SK-N-SH (cell line): ENCODE data around the gene PTEN. TPM values are rescaled to one million over a fixed set of nuclear protein-coding genes. Genes with fewer than 3 reads are reported as not detected.
A peak's percentile ranks its signal among the peaks of the same experiment; 100 is the strongest.
"Not testable (repeated sequence)": the region's sequence is repeated elsewhere in the genome, so short reads cannot be mapped to it uniquely, and the experiment has no call there.

Source experiments
- CTCF ChIA-PET: fragments of 300-600, 350-600 bp; formaldehyde crosslinking; extraction: SDS; loops from one replicate; lab custom pipeline; 2021; lab: Yijun Ruan, JAX
- POLR2A ChIA-PET: fragments of 350-600 bp; sonication (Branson Sonifier 250); formaldehyde crosslinking; extraction: SDS; loops from one replicate; lab custom pipeline; 2020; ENCODE audit warnings: antibody characterized with exemption, inconsistent platforms; lab: Yijun Ruan, JAX
- DNase-seq: peaks from one replicate; pipeline ENCODE4 v3.0.0; 2012
- H2AFZ ChIP-seq: fragments of 200-600 bp; sonication (generic); 2 replicates; pipeline ENCODE4 v1.8.1; 2016; ENCODE audit warnings: antibody characterized with exemption, mild to moderate bottlenecking, low read depth
- H3F3A ChIP-seq: fragments of 200-600 bp; sonication (generic); replicated peaks from 2 replicates; pipeline ENCODE3; 2016; ENCODE audit warnings: antibody characterized with exemption, mild to moderate bottlenecking; ENCODE audit not compliant: insufficient read depth
- H3K27ac ChIP-seq, 2 experiments: fragments of 200-500 bp in 1 of 2; fragments of 200-600 bp in 1 of 2; sonication (Bioruptor generic) in 1 of 2; sonication (generic), shearing (Covaris generic) in 1 of 2; 2 replicates each; pipeline versions ENCODE4 v1.5.1 to v1.6.1; 2014 to 2016; ENCODE audit warnings: low read depth in 2 of 2, inconsistent platforms in 1 of 2, low read length in 1 of 2, mild to moderate bottlenecking in 1 of 2, mixed read lengths in 1 of 2
- H3K27me3 ChIP-seq: fragments of 200-600 bp; sonication (generic), shearing (Covaris generic); 2 replicates; pipeline ENCODE4 v1.6.1; 2016; ENCODE audit warnings: mixed run types; ENCODE audit not compliant: insufficient read depth
- H3K36me3 ChIP-seq, 2 experiments: fragments of 200-500 bp in 1 of 2; fragments of 200-600 bp in 1 of 2; sonication (Bioruptor generic) in 1 of 2; sonication (generic) in 1 of 2; replicated peaks in 1 of 2; 2 replicates each; pipeline versions ENCODE3 to v1.5.1; 2014 to 2016; ENCODE audit warnings: low read length in 1 of 2, mild to moderate bottlenecking in 1 of 2; ENCODE audit not compliant: insufficient read depth in 2 of 2, control insufficient read depth in 1 of 2
- H3K4me1 ChIP-seq, 2 experiments: fragments of 200-500 bp in 1 of 2; fragments of 200-600 bp in 1 of 2; sonication (Bioruptor generic) in 1 of 2; sonication (generic), shearing (Covaris generic) in 1 of 2; 2 replicates each; pipeline versions ENCODE4 v1.5.1 to v1.6.1; 2014 to 2016; ENCODE audit warnings: low read depth in 1 of 2, low read length in 1 of 2, mixed run types in 1 of 2; ENCODE audit not compliant: insufficient read depth in 2 of 2, control insufficient read depth in 1 of 2
- H3K4me2 ChIP-seq: fragments of 200-600 bp; sonication (generic), shearing (Covaris generic); 2 replicates; pipeline ENCODE4 v1.6.1; 2017; ENCODE audit warnings: mixed run types
- H3K4me3 ChIP-seq, 2 experiments: fragments of 200-500 bp in 1 of 2; fragments of 200-600 bp in 1 of 2; sonication (Bioruptor generic) in 1 of 2; sonication (generic), shearing (Covaris generic) in 1 of 2; 2 replicates each; pipeline versions ENCODE4 v1.5.1 to v1.8.1; 2014 to 2016; ENCODE audit warnings: low read depth in 2 of 2, inconsistent platforms in 1 of 2, low read length in 1 of 2, mild to moderate bottlenecking in 1 of 2, mixed read lengths in 1 of 2, moderate library complexity in 1 of 2
- H3K79me2 ChIP-seq: fragments of 200-600 bp; sonication (generic); 2 replicates; pipeline ENCODE4 v1.8.1; 2017; ENCODE audit warnings: mild to moderate bottlenecking; ENCODE audit not compliant: insufficient read depth
- H3K9ac ChIP-seq: fragments of 200-600 bp; sonication (generic); 2 replicates; pipeline ENCODE4 v1.6.1; 2017; ENCODE audit warnings: mixed run types
- H3K9me2 ChIP-seq: fragments of 200-600 bp; sonication (generic); 2 replicates; pipeline ENCODE4 v1.6.1; 2017; ENCODE audit warnings: mixed run types
- H3K9me3 ChIP-seq: fragments of 200-600 bp; sonication (generic); 2 replicates; pipeline ENCODE4 v1.6.1; 2017; ENCODE audit warnings: mixed run types, mild to moderate bottlenecking, moderate library complexity
- H4K20me1 ChIP-seq: fragments of 200-600 bp; sonication (generic); 2 replicates; pipeline ENCODE4 v1.6.1; 2017; ENCODE audit warnings: mild to moderate bottlenecking, mixed run types; ENCODE audit not compliant: insufficient read depth
- MAX ChIP-seq: IDR thresholded peaks from 2 replicates; pipeline ENCODE4 v1.4.0; 2012; ENCODE audit warnings: low read depth
- NRF1 ChIP-seq: IDR thresholded peaks from 2 replicates; pipeline ENCODE4 v1.6.1; 2012; ENCODE audit warnings: low read depth, mild to moderate bottlenecking, low read length
- REST ChIP-seq: IDR thresholded peaks from 2 replicates; pipeline ENCODE4 v1.6.1; 2012; ENCODE audit warnings: mild to moderate bottlenecking, low read depth, low read length, moderate library complexity
- TAF1 ChIP-seq: IDR thresholded peaks from 2 replicates; pipeline ENCODE4 v1.6.1; 2012; ENCODE audit warnings: low read depth, mild to moderate bottlenecking, low read length, moderate library complexity, borderline replicate concordance
- YY1 ChIP-seq: IDR thresholded peaks from 2 replicates; pipeline ENCODE4 v1.4.0; 2012; ENCODE audit warnings: low read depth, mild to moderate bottlenecking
- WGBS: methylation state at CpG from one replicate; pipeline ENCODE4 v1.1.6; 2017; ENCODE audit warnings: low lambda C conversion rate; 5-methylcytosine and 5-hydroxymethylcytosine counted together
- polyA plus RNA-seq, 3 experiments: library from polyadenylated mRNA; depleted of rRNA; stranded (reverse); fragments of >200 nt; gene quantifications; 2 replicates each; pipeline ENCODE4 v1.2.3, GENCODE V29; 2012

The PTEN gene
- polyA plus RNA-seq, 1 of the 3 experiments (the other 2 are of a cell fraction): 12.8 TPM

- H2AFZ ChIP-seq: peak overlapping the region; percentile 92
- CTCF ChIA-PET: interaction anchor here (0.6 to 3.8 kb wide), 9 partner anchors 13 to 702 kb away, joined by 3 to 42 read pairs (median 3); no protein-coding TSS in a partner anchor
- H3K9me3 ChIP-seq: no peaks in the 10 kb centered on the region
- peak overlapping the region; percentile 96 for H3K4me2 ChIP-seq
- peak overlapping the region; percentile 94 for H3K9ac ChIP-seq
- H3F3A ChIP-seq: peaks cover 33% of the 10 kb centered on the region
- H3K27ac ChIP-seq: peak overlapping the region; percentile 85 to 97
- no peaks in the 10 kb centered on the region for H3K9me2 ChIP-seq
- TF ChIP-seq MAX: no peak
- no peak for TF ChIP-seq NRF1
- no peak for DNase-seq
- H3K79me2 ChIP-seq: peaks cover 40% of the 10 kb centered on the region
- peaks cover 35% of the 10 kb centered on the region for H4K20me1 ChIP-seq
- peaks cover 0 to 13% of the 10 kb centered on the region in 2 experiments; a peak in 2 of 4 replicates for H3K4me1 ChIP-seq
- WGBS: under 1% methylated on average over 20 of the region's 21 CpGs
- no peaks in the 10 kb centered on the region for H3K27me3 ChIP-seq
- peak overlapping the region; percentile 79 to 97 for H3K4me3 ChIP-seq
- H3K36me3 ChIP-seq: peaks cover 10 to 11% of the 10 kb centered on the region in 2 experiments
- POLR2A ChIA-PET: interaction anchor here (0.8 to 3.0 kb wide), 16 partner anchors 12 to 690 kb away, joined by 3 to 37 read pairs (median 6); partner anchors contain the start of gene ATAD1
Observed at GRCh38 chr10:87862679-87863052, 759 bp upstream of the PTEN start.

- ChIA-PET CTCF (interaction anchor here (1.0 to 3.8 kb wide), 4 partner anchors 63 to 525 kb away, joined by 3 to 42 read pairs (median 8); no protein-coding TSS in a partner anchor), POLR2A (interaction anchor here (0.6 to 3.0 kb wide), 9 partner anchors 13 to 688 kb away, joined by 3 to 37 read pairs (median 7); partner anchors contain the start of gene ATAD1)
- WGBS: 2% methylated on average over 12 of the region's 47 CpGs
- peaks cover 38% of the 10 kb centered on the region for H3F3A ChIP-seq
- peaks cover 0 to 13% of the 10 kb centered on the region in 2 experiments; a peak in 2 of 4 replicates for H3K4me1 ChIP-seq
- H3K9me3 ChIP-seq, H3K27me3 ChIP-seq, H3K9me2 ChIP-seq, H2AFZ ChIP-seq, DNase-seq: not testable (repeated sequence)
- H3K36me3 ChIP-seq: peaks cover 11 to 13% of the 10 kb centered on the region in 2 experiments
- peaks cover 54% of the 10 kb centered on the region for H3K79me2 ChIP-seq
- H3K27ac ChIP-seq: peak overlapping the region; percentile 85 to 97
- peak overlapping the region; percentile 76 for H3K4me2 ChIP-seq
- peaks cover 48% of the 10 kb centered on the region for H4K20me1 ChIP-seq
- peak overlapping the region; percentile 79 to 97 for H3K4me3 ChIP-seq
- peak overlapping the region; percentile 94 for H3K9ac ChIP-seq
- peak; percentile 42; the same call in 1 of the 2 replicates for TF ChIP-seq YY1
Observed at GRCh38 chr10:87863951-87864495, 598 bp downstream of the PTEN start.

- TF ChIP-seq TAF1 (no peak), REST (no peak)
- peaks cover 0 to 13% of the 10 kb centered on the region in 2 experiments; a peak in 3 of 4 replicates for H3K4me1 ChIP-seq
- POLR2A ChIA-PET: interaction anchor here (0.6 to 3.0 kb wide), 4 partner anchors 24 to 523 kb away, joined by 3 to 37 read pairs (median 4); no protein-coding TSS in a partner anchor
- peak overlapping the region; percentile 94 for H3K9ac ChIP-seq
- H2AFZ ChIP-seq: no peak overlapping the region
- H3K4me2 ChIP-seq: peak overlapping the region; percentile 76
- H3F3A ChIP-seq: peaks cover 38% of the 10 kb centered on the region
- no peaks in the 10 kb centered on the region for H3K27me3 ChIP-seq
- peak overlapping the region; percentile 69 to 91 for H3K27ac ChIP-seq
- H3K9me3 ChIP-seq: no peaks in the 10 kb centered on the region
- H3K4me3 ChIP-seq: peak overlapping the region; percentile 79 to 97
- H3K9me2 ChIP-seq: no peaks in the 10 kb centered on the region
- H3K36me3 ChIP-seq: peaks cover 11 to 13% of the 10 kb centered on the region in 2 experiments
- H3K79me2 ChIP-seq: peaks cover 60% of the 10 kb centered on the region
- no peak for DNase-seq
- CTCF ChIA-PET: interaction anchor here (1.2 to 2.0 kb wide), 2 partner anchors 522 to 525 kb away, joined by 3 to 11 read pairs; no protein-coding TSS in a partner anchor
- peaks cover 48% of the 10 kb centered on the region for H4K20me1 ChIP-seq
- under 1% methylated on average over 16 of the region's 16 CpGs for WGBS
Observed at GRCh38 chr10:87864496-87865059, 1.2 kb downstream of the PTEN start.
